ENCODE results near the gene KIF27.
A peak's percentile ranks its signal among the peaks of the same experiment; 100 is the strongest.
"Not testable (repeated sequence)": the region's sequence is repeated elsewhere in the genome, so short reads cannot be mapped to it uniquely, and the experiment has no call there.

The KIF27 gene

DNA sequence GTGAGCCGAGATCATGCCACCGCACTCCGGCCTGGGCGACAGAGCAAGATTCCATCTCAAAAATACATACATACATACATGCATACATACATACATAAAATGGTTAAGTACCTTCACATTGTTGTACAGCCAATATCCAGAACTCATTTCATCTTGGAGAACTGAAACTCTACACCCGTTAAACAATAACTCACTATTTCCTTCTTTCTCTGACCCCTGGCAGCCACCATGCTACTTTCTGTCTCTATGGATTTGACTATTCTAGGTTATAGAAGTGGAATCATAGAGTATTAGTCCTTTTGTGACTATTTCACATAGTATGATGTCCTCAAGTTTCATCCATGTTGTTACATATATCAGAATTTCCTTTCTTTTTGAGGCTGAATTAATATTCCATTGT, 9.6 kb upstream of the KIF27 start:
- DNase-seq (ENCODE audit: low spot score), result no peak

DNA sequence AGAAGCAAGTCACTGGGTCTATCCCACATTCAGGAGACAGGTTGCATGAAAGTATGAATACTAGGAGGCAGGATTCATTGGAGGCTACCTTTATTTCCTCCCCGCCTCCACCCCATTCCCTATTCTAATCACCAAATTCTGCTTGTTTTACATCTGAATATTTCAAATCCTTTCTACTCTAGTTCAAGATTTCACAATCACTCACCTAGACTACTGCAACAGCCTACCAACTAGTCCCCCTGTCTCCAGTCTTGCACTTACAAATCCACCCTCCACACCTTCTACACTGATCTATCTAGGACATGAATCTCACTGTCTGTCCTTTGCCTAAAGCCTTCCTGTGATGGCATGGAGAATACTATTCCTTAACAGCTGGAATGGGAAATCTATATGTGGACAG, 6.4 kb upstream of the KIF27 start:
- no peak for DNase-seq (ENCODE audit: low spot score)

DNA sequence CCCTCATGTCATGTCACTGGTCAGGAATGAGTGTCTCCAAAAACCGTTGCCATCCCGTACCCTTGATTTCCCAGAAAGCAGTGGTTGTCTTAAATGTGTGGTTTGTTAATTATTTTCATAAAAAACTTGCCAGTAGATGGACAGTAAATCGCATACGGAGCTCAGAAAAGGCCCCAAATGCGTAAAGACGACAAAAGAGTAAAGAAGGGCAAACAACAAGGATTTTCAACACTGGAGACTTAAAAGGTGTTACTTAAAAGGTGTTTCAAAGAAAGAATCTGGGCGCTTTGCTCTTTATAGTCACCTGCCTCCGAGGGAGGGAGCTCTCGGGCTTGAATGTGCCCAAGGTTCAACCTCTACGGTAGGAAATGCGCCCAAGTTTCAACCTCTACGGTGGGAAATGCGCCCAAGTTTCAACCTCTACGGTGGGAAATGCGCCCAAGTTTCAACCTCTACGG, 734 bp downstream of the KIF27 start:
- DNase-seq (ENCODE audit: low spot score), result no peak

DNA sequence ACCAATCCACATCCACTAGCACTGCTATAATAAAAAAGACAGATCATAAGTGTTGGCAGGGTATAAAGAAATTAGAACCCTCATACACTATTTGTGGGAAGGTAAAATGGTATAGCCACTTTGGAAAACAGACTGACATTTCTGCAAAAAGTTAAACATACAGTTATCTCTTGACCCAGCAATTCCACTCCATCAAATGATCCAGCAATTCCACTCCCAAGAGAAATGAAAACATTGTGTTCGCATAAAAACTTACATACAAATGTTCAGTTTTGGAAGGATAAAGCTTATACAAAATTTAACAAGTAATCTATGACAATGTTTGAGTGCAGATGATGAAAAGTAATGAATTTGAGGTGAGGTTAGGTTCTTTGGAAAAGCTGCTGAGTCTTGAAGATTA, 2.1 kb downstream of the KIF27 start:
- DNase-seq (ENCODE audit: low spot score), result no peak

DNA sequence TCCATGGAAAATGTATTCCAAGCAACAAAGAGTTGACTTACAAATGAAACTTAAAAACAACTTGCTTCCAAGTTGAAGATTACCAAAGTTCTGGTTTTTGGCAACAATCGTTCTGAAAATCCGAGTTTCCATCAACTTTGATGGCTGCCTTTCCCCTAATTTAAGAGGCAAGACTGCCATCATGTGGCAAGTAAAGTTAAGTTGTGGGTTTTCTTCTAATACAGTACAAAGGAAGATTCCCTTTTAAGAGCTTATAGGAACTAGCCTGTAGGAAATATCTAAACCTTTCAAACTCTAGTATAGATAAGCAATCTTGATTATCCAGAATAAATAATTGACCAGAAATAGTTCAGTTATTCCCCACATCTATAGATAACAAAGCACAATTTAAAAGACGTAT, 9.0 kb downstream of the KIF27 start:
- DNase-seq (ENCODE audit: low spot score), result not testable (repeated sequence)

DNA sequence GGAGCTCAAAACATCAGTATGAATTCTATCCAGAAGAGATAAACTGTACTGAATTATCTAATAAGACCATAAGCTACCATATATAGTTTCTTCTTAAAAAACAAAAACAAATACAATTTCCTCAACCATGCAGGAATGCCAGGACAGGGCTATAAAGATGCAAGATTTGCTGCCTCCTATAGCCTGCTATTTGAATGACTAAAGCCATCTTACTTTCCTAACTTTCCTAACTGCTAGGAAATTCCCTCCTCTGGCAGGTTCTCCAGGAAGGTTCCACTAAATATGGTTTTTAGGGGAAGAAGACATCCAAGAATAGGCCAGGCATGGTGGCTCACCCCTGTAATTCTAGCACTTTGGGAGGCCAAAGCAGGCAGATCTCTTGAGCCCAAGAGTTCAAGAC, 15.1 kb downstream of the KIF27 start:
- DNase-seq (ENCODE audit: low spot score), result no peak

DNA sequence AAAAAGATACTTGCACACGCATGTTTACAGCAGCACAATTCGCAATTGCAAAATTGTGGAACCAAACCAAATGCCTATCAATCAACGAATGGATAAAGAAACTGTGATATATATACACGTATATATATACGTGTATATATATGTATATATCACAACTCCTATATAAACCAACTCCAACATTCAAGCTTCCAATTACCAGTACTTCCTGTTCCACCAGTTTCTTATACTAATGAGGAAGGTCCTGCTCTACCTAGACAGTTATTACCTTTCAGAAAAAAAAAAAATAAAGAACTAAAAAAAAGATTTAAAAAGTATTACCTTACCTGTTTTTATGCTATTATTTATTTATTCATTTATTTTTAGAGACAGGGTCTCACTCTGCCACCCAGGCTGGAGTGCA, 20.6 kb downstream of the KIF27 start:
- not testable (repeated sequence) for DNase-seq (ENCODE audit: low spot score)

DNA sequence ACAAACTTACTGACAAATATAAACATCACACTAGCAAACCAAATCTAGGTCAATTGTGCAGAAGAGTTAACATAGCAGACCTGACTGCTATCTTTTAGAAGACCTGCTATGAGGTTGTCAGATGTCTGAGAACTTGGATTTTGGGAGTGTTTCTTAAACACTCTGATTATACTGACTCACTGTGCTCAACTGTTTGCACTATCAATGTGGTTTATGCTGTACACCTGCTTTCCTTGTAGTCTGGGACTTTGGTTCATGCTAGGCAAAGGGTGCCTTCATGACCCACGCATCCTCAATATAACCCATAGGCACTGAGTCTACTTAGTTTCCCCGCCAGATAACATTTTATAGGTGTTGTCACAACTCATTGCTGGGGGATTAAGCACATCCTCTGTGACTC, 26.9 kb downstream of the KIF27 start:
- not testable (repeated sequence) for DNase-seq (ENCODE audit: low spot score)

DNA sequence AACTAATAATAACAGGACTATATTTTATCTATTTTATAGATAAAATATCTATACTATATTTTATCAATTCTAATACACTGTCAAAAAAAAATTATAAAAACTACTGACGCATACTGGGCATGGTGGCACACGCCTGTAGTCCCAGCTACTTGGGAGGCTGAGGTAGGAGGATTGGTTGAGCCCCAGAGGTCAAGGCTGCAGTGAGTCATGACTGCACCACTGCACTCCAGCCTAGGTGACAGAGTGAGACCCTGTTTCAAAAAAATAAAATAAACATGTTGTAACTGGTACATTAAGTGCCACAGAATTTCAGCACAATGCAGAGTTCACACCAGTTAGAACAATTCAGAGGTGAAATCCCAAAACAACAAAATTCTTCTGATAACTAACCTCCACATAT, 34.7 kb downstream of the KIF27 start:
- not testable (repeated sequence) for DNase-seq (ENCODE audit: low spot score)

DNA sequence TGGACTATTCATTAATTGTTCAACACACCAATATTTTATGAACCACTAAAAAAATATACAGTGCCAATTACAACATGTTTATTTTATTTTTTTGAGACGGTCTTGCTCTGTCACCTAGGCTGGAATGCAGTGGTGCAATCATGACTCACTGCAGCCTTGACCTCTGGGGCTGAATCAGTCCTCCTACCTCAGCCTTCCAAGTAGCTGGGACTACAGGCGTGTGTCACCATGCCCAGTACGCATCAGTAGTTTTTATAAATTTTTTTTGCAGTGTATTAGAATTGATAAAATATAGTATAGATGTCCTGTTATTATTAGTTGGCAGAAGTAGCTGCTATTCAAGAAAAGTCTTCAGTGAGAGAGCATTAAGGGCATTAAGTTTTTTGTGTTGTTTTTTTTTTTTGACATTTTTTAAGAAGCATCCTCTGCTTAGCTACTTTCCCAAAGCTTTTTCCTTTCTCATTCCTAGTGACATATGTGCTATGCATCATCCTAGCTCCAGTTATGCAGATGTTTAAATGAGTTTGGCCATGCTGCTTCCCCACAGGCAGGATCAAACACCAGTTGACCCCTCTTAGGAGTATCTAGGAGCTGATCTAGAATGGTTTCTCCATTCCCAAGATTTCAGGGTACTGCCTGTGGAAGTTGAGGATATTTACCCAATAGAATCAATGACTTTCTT, 35.5 kb downstream of the KIF27 start:
- not testable (repeated sequence) for DNase-seq (ENCODE audit: low spot score)

DNA sequence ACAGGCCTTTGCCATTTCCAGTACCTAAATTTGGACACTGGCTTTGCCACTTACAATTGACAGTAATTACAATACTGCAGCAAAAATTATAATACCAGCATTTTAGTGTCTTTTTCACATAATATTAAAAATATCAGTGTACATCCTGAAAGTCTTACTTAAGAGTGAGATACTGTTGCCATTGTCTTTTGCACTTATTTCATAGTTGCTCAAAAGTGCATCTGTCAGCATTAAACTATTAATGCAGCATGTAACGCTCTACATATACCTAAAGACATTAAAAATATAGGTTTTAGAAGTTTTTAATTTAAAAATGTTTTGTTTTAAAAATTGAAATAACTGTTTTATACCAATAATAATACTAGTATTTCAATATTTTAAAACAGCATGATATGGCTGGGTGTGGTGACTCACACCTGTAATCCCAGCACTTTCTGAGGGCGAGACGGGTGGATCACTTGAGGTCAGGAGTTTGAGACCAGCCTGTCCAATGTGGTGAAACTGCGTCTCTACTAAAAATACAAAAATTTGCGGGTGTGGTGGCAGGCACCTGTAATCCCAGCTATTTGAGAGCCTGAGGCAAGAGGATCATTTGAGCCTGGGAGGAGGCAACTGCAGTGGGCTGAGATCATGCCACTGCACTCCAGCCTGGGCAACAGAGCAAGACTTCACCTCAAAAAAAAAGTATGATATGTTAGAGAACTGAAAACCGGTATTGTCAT, 39.4 kb downstream of the KIF27 start:
- DNase-seq (ENCODE audit: low spot score), result not testable (repeated sequence)

DNA sequence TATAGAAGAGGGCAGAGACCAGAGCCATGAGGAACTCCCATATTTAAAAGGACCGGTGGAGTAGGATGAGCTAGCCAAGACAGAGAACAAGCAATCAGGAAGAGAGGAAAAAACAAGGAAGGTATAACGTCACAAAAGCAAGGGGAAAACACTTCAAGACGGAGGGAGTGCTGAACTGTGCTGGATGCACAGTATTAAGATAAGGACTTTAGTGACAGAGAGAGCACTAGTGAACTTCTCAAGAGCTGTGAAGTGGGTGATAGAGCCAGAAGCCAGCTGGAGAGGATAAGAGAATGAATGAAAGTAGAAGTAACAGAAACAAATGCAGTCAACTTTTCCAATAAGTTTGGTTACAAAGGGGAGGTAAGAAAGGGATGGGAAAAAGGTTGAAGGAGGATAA, 45.7 kb downstream of the KIF27 start:
- not testable (repeated sequence) for DNase-seq (ENCODE audit: low spot score)

DNA sequence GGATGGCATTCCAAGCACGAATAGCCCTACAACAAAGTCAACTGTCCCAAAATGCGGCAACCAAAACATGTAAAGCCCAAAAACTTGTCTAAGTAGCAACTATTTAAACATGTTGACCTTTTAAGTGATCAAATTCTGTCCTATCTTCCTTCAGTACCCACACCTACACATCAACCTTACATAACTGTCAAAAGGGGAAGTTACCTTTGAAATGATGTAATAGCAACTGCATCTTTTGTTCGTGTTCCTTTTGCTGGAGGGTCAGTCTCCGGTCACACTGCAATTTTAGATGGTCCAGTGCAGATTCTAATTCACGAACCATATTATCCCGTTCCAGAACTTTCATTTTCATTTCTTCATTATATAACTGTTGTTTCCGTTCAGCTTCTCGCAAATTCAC, 71.3 kb downstream of the KIF27 start:
- not testable (repeated sequence) for DNase-seq (ENCODE audit: low spot score)

DNA sequence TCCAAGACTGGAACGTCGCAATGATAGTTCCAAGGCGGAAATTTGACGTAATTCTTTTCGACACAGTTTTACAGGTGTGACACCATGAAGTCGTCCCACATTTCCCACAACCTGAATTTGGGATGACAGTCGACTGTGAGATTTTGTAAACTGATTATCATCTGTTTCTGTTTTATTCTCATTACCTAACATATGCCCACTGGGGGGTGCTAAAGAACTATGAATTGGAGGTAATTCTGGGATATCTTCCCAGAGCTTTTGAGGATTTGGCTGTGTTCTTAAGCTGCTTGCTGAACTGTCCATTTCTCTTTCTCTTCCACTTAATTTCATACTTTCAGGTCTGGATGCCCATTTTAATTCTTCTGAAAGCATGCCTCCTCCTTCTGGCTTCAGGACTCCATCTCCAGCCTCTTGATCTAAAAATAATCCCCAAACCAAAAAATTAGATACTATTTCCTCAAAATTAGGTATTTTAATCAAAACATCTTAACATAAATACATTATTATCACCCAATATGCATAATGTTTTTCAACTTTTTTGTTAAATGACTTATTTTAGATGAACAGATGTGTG, 84.1 kb downstream of the KIF27 start:
- DNase-seq (ENCODE audit: low spot score), result not testable (repeated sequence)

DNA sequence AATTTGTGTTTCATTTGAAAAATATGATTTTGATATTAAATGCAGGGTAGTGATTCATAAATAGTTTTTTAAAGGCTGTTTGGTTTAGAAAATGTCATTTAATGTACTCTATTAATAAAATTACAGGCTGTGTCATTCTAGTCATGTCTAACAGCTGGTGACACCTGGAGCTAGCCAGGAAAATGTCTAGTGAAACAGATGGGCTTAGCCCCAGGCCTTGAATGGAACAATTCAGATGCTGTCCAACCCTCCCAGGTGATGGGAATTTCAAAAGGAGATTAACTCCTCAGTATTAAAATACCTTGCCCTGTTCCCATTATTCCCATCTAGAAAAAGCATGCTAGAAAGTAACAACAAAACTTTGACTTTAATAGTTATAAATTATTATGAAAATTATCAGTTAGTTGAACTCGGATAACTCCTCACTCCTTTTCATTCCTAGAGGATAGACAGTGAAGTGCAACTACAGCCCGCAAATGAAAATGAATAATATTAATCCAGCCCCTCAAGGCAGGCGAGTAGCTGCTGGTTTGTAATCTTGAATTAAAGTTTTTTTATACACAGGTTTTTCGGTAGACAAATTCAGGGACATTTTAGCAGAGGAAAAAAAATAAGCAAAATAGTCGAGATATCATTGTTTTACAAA, 90.7 kb downstream of the KIF27 start:
- not testable (repeated sequence) for DNase-seq (ENCODE audit: low spot score)

DNA sequence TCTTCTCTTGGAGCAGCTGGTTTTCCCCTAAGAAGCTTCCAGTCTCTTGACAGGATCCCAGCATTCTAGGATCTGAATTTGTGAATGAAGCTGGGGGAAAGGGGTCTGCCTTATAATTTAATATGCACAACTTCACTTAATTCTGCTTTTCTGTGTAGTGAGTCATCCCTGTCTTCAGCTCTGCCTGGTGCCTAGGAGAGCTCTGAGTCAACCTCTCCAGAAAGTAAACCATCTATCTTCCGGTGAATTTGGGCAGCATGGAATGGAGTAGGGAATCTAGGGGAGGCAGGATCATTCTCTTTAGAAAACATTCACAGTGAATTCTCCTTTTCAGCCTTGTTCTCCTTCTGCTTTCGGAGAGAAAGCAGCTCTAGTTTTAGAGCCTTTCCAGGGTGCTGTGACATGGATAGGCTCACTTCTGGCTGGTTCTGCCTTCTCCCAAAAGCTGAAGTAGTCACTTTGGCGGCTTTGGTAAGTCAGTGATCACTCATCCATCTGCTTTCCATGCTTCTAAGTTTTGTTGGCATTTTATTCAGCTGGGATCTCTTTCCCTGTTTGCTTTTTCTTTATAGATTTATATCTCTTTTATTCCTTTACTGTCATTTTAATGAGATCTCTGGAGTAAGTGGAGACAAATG, 96.1 kb downstream of the KIF27 start:
- DNase-seq (ENCODE audit: low spot score), result not testable (repeated sequence)

DNA sequence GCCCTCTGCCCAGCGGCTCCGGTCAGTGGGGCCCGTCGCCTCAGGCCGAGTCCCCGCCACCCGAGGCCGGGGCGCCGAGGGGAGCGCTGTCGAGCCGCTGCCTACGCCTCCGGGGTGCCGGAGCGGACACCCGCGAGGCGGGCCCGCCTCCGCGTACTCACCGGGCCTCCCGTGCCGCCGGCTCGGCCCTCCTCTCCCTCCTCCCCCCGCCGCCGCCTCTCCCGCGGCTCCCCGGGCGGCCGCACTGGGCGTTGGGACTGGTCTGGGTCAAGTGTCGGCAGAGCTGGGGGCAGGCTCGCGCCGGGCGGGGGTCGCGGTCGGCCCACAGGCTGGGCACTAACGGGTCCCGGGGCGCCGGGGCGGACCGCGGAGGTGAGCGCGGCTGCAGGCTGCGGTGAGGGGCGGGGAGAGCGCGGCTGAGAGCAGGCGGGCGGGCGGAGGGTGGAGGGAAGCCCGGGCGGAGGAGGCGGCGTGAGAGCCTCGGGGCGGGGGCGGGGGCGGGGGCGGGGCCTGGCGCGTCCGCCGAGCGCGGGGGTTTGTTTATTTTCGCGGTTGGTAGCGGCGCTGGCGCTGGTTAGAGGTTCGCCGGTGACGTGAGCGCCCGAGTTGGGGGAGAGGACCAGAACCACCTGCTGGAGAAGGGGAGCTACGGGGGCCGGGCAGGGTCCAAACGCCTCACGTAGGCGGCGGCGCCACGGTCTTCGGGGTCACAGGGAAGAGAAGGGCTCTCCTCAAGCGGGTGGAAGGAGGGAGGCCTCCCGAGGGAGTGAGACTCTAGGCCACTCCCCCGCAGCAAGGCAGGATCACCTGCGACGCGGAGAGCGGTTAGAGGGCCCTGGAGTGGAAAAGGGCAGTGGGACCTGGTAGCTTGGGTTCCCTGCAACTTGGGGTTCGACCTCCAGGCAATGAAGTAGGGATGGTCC, 103.6 kb downstream of the KIF27 start, which contains the start of gene GKAP1:
TSS of gene GKAP1 (minus strand) at position 414 of the 923 bp plus-strand sequence. CDS start 11,252 bp downstream, outside the sequence.
- DNase-seq (ENCODE audit: low spot score), result peak; percentile 87

DNA sequence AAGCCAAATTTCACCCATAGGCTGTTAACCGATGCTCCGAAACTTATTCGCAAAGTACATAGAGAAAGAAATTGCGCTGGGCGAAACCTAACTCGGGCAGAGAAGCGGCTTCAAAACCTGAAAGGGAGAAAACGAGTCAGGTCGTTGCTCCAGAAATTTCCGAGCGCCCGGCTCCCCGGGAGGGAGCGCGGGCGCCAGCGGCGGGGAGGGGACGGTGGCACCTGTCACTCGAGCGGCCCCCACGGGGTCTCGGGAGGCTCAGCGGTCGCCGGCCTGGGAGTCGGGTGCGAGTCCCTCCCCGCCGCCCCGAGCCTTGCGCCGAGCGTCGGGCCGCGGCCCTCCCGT, 104.2 kb downstream of the KIF27 start:
- peak; percentile 67 for DNase-seq (ENCODE audit: low spot score)

DNA sequence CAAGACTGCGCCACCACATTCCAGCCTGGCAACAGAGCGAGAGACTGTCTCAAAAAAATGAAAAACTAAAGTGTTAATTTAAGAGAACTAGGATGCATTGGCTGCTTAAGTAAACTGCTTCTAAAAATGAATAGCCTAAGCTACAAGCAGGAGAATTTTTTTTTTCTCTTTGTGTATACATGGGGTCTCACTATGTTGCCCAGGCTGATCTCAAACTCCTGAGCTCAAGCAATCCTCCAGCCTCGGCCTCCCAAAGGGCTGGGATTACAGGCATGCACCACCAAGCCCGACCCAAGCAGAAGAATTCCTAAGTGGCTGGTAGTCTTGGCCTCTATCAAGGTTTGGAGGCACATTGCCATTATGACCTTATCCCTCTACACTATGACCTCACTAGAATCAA, 106.1 kb downstream of the KIF27 start:
- not testable (repeated sequence) for DNase-seq (ENCODE audit: low spot score)

DNA sequence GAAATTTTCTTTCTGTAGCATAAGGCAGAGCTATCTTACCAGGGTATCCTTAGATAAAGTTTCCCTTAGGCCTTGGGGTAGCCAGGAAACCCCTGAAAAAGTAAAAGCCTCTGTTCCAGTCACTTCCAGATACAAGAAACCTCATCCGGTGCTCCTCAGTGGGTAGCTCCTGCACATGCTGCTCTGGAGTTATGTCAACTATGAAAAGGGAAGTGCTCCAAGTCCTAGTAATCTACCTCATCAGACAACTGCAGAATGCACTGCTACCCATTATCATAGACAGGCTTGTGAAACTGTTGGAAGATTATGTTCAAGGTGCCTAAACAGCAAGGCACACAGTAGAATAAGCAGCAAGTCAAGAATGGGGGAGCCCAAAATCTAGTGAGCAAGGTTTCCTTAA, 112.0 kb downstream of the KIF27 start:
- not testable (repeated sequence) for DNase-seq (ENCODE audit: low spot score)

DNA sequence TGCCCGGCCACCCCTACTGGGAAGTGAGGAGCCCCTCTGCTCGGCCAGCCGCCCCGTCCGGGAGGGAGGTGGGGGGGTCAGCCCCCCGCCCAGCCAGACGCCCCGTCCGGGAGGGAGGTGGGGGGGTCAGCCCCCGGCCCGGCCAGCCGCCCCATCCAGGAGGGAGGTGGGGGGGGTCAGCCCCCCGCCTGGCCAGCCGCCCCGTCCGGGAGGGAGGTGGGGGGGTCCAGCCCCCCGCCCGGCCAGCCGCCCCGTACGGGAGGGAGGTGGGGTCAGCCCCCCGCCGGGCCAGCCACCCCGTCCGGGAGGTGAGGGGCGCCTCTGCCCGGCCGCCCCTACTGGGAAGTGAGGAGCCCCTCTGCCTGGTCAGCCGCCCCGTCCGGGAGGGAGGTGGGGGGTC, 116.8 kb downstream of the KIF27 start:
- not testable (repeated sequence) for DNase-seq (ENCODE audit: low spot score)

All from left forelimb (tissue), 1 donor.